Vagina (tissue), 2 donors: ENCODE measurements around the gene KCNAB3. TPM values are rescaled to one million over a fixed set of nuclear protein-coding genes. Genes with fewer than 3 reads are reported as not detected.
A peak's percentile ranks its signal among the peaks of the same experiment; 100 is the strongest.

Source experiments
- DNase-seq, 2 donors: peaks; one replicate each; pipeline ENCODE4 v3.0.0-alpha.2; 2017; ENCODE audit errors: extremely low spot score in 2 of 2
- H3K27ac ChIP-seq: fragments of 200-600 bp; sonication (generic); one replicate; pipeline ENCODE4 v1.5.1; 2019
- H3K27me3 ChIP-seq: fragments of 200-600 bp; sonication (generic); one replicate; pipeline ENCODE4 v1.5.1; 2019
- H3K36me3 ChIP-seq, 2 donors: fragments of 200-600 bp; sonication (generic); one replicate each; pipeline ENCODE4 v1.5.1; 2017 to 2019
- H3K4me1 ChIP-seq: fragments of 200-600 bp; sonication (generic); one replicate; pipeline ENCODE4 v1.5.1; 2019
- H3K4me3 ChIP-seq, 2 donors: fragments of 200-600 bp; sonication (generic); 1 replicate in 1 of 2; 2 replicates in 1 of 2; pipeline ENCODE4 v1.5.1; 2016 to 2019
- H3K9me3 ChIP-seq: fragments of 200-600 bp; sonication (generic); one replicate; pipeline ENCODE4 v1.5.1; 2019
- POLR2A ChIP-seq, 2 donors: fragments of 450-650 bp; IDR thresholded peaks; one replicate each; pipeline ENCODE4 v1.6.1; 2017; ENCODE audit warnings: antibody characterized with exemption in 2 of 2, mild to moderate bottlenecking in 2 of 2, moderate library complexity in 2 of 2
- POLR2AphosphoS5 ChIP-seq, 2 donors: sonication (generic); formaldehyde crosslinking; IDR thresholded peaks; one replicate each; pipeline ENCODE4 v1.9.0; 2017; ENCODE audit warnings: antibody characterized with exemption in 2 of 2, mild to moderate bottlenecking in 2 of 2, low read depth in 1 of 2; ENCODE audit not compliant: insufficient read depth in 1 of 2
- intact Hi-C: fragments of 100-400 bp; cut with DNase I; formaldehyde crosslinking; loops from one replicate; pipeline ENCODE4 v1.15.1; 2023
- total RNA-seq: library from RNA; depleted of rRNA; stranded (reverse); fragments of >200 nt; gene quantifications from one replicate; pipeline ENCODE4 v1.2.3, GENCODE V29; 2016
- TF ChIP-seq, protein P1 (sequence below), 3 experiments: fragments of 450-650 bp in 2 of 3; fragments of 200-600 bp in 1 of 3; sonication (generic) in 1 of 3; IDR thresholded peaks; one replicate each; pipeline ENCODE4 v1.5.1; 2017 to 2019; ENCODE audit warnings: antibody characterized with exemption in 3 of 3, mild to moderate bottlenecking in 2 of 3, moderate library complexity in 2 of 3

KCNAB3 gene
- total RNA-seq, 1 donor from 2014 or later, result 2.7 TPM

DNA sequence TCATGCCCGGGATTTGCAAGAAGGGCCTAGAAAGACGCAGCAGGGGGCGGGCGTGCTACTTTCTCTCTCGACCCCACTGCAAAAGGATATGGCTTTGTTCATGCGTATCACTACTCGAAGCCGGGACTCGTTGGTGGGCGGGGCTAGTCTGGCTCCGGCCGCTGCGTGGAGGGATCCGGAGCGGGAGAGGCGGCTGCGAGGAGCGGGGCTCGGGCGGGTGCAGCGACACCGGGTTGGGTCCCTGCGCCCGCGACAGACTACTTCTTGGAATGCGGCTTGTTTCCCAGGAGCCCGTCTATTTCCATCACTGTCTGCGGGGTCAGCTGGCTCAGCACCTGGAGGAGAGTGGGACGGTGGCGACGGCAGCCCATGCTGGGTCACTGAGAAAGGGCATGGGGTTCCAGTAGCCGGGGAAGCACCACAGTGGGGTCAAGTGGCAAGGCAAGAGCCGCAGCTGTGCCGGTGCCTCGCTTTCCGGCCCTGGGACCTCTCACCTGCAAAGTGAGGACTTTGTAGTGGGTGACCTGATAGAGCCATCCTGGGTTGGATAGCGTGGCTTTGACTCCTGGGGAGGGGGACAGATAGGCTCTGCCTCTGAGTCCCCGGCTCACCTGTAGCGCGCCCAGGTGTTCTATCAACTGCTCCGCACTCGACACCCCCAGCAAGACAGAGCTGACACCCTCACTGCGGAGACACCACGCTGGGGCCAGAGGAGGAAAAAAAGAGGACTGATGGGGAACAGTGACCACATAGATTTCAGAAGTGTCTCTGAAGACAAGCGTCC, 6.6 kb downstream of the KCNAB3 start:
- TF ChIP-seq POLR2AphosphoS5 (IDR thresholded peaks at IDR 0.05; ENCODE audit: insufficient read depth in 1 of 2, low read depth in 1 of 2) (peak; percentile 11 to 78), POLR2A (IDR thresholded peaks at IDR 0.05) (peak in 1 of 2 donors; percentile 48)
- TF ChIP-seq, protein P1, sequence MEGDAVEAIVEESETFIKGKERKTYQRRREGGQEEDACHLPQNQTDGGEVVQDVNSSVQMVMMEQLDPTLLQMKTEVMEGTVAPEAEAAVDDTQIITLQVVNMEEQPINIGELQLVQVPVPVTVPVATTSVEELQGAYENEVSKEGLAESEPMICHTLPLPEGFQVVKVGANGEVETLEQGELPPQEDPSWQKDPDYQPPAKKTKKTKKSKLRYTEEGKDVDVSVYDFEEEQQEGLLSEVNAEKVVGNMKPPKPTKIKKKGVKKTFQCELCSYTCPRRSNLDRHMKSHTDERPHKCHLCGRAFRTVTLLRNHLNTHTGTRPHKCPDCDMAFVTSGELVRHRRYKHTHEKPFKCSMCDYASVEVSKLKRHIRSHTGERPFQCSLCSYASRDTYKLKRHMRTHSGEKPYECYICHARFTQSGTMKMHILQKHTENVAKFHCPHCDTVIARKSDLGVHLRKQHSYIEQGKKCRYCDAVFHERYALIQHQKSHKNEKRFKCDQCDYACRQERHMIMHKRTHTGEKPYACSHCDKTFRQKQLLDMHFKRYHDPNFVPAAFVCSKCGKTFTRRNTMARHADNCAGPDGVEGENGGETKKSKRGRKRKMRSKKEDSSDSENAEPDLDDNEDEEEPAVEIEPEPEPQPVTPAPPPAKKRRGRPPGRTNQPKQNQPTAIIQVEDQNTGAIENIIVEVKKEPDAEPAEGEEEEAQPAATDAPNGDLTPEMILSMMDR (IDR thresholded peaks at IDR 0.05), result no peak
- intact Hi-C loops, result no loop called here
- Histone ChIP-seq H3K4me1 (peaks cover 13% of the 10 kb centered on the region), H3K27me3 (no peaks in the 10 kb centered on the region), H3K36me3 (no peaks in the 10 kb centered on the region), H3K27ac (peak overlapping the region; percentile 60), H3K4me3 (peak overlapping the region; percentile 43 to 50), H3K9me3 (no peaks in the 10 kb centered on the region)
- no peak for DNase-seq

- no peaks in the 10 kb centered on the region for H3K27me3 ChIP-seq
- peak overlapping the region; percentile 43 to 50 for H3K4me3 ChIP-seq
- DNase-seq, result no peak
- peaks cover 13% of the 10 kb centered on the region for H3K4me1 ChIP-seq
- TF ChIP-seq, protein P1 (IDR thresholded peaks at IDR 0.05), result no peak
- TF ChIP-seq POLR2AphosphoS5 (IDR thresholded peaks at IDR 0.05; ENCODE audit: insufficient read depth in 1 of 2, low read depth in 1 of 2) (no peak), POLR2A (IDR thresholded peaks at IDR 0.05) (no peak)
- intact Hi-C loops, result no loop called here
- H3K36me3 ChIP-seq, result no peaks in the 10 kb centered on the region
- H3K27ac ChIP-seq, result peak overlapping the region; percentile 60
- no peaks in the 10 kb centered on the region for H3K9me3 ChIP-seq
Measured at GRCh38 chr17:7922269-7922844, 7.3 kb downstream of the KCNAB3 start.

DNA sequence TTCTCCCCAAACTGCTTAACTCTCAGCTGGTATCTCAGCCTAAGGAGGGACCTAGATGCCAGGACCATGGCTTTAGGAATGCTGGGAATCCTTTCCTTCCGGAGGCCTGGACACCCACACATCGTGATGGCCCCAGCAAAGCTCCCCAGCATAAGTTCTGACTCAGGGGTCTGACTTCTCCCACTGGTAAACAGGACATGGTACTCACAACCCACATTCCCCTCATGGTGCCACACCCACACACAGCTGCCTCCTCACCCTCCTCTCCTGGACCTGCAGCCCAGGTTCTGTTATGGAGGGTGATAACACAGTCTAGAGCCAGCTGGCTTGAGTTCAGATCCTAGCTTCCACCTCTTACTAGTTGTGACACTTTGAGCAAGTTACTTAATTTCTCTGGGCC, 12.8 kb downstream of the KCNAB3 start:
- Histone ChIP-seq H3K36me3 (peaks cover 0 to 3% of the 10 kb centered on the region in 2 donors), H3K4me1 (peaks cover 17% of the 10 kb centered on the region), H3K27ac (peak overlapping the region; percentile 95), H3K4me3 (peak overlapping the region; percentile 51 to 60), H3K9me3 (no peaks in the 10 kb centered on the region), H3K27me3 (no peaks in the 10 kb centered on the region)
- intact Hi-C loops, result no loop called here
- TF ChIP-seq POLR2AphosphoS5 (IDR thresholded peaks at IDR 0.05; ENCODE audit: insufficient read depth in 1 of 2, low read depth in 1 of 2), result no peak
- TF ChIP-seq, protein P1 (IDR thresholded peaks at IDR 0.05), result no peak
- TF ChIP-seq POLR2A (IDR thresholded peaks at IDR 0.05), result no peak
- no peak for DNase-seq

GRCh38 chr17:7916385-7916682, 13.3 kb downstream of the KCNAB3 start:
- intact Hi-C loops, result no loop called here
- TF ChIP-seq POLR2AphosphoS5 (IDR thresholded peaks at IDR 0.05; ENCODE audit: insufficient read depth in 1 of 2, low read depth in 1 of 2), result no peak
- TF ChIP-seq POLR2A (IDR thresholded peaks at IDR 0.05), result no peak
- TF ChIP-seq, protein P1 (IDR thresholded peaks at IDR 0.05), result no peak
- DNase-seq, result no peak
- Histone ChIP-seq H3K27me3 (no peaks in the 10 kb centered on the region), H3K27ac (peak overlapping the region; percentile 95), H3K4me1 (peaks cover 17% of the 10 kb centered on the region), H3K9me3 (no peaks in the 10 kb centered on the region), H3K4me3 (peak overlapping the region; percentile 51 to 60), H3K36me3 (peaks cover 0 to 8% of the 10 kb centered on the region in 2 donors)
